Thoracic aorta (tissue), 2 donors: ENCODE data around the gene DNASE1. TPM values are rescaled to one million over a fixed set of nuclear protein-coding genes. Genes with fewer than 3 reads are reported as not detected.

Experiments
- ATAC-seq: fragments of 150-250 bp; one replicate; pipeline ENCODE4 v1.8.0; 2017; ENCODE audit warnings: low read depth; ENCODE audit not compliant: insufficient number of reproducible peaks, low FRiP score
- DNase-seq: peaks from one replicate; pipeline ENCODE4 v3.0.0-alpha.2; 2020; ENCODE audit warnings: low spot score
- H3K27ac ChIP-seq, 2 donors: fragments of 200-600 bp; sonication (generic); 1 replicate in 1 of 2; 2 replicates in 1 of 2; pipeline ENCODE4 v1.5.1; 2016; ENCODE audit warnings: mild to moderate bottlenecking in 2 of 2, moderate library complexity in 2 of 2
- H3K27me3 ChIP-seq: fragments of 200-600 bp; sonication (generic); replicated peaks from 2 replicates; pipeline ENCODE4 v1.6.0; 2016; ENCODE audit warnings: mild to moderate bottlenecking; ENCODE audit not compliant: insufficient read depth
- H3K36me3 ChIP-seq: fragments of 200-600 bp; sonication (generic); one replicate; pipeline ENCODE4 v1.5.1; 2016
- H3K4me1 ChIP-seq, 2 donors: fragments of 200-600 bp; sonication (generic); 1 replicate in 1 of 2; 2 replicates in 1 of 2; pipeline versions ENCODE4 v1.5.1 to v1.6.0; 2016; ENCODE audit warnings: low read depth in 2 of 2, mild to moderate bottlenecking in 1 of 2; ENCODE audit not compliant: control insufficient read depth in 1 of 2
- H3K4me3 ChIP-seq: fragments of 200-600 bp; sonication (generic); 2 replicates; pipeline ENCODE4 v1.5.1; 2016; ENCODE audit warnings: mild to moderate bottlenecking
- H3K9me3 ChIP-seq: fragments of 200-600 bp; sonication (generic); 2 replicates; pipeline ENCODE4 v1.5.1; 2016
- CTCF ChIP-seq: fragments of 200-600 bp; sonication (generic); IDR thresholded peaks from one replicate; pipeline ENCODE4 v1.5.1; 2019; ENCODE audit warnings: antibody characterized with exemption
- total RNA-seq, 2 donors: library from RNA; depleted of rRNA; stranded (reverse); fragments of >200 nt; gene quantifications; one replicate each; pipeline versions ENCODE4 v1.1.0 to v1.2.3, GENCODE V29; 2016

The DNASE1 gene
- total RNA-seq, 2 donors from 2014 or later = 17.4 to 22.9 TPM

- Histone ChIP-seq H3K4me1 (no peaks in the 10 kb centered on the region), H3K9me3 (no peaks in the 10 kb centered on the region), H3K4me3 (no peak overlapping the region), H3K27ac (no peak overlapping the region), H3K27me3 (no peaks in the 10 kb centered on the region), H3K36me3 (peaks cover 10% of the 10 kb centered on the region)
- no peak for DNase-seq
- TF ChIP-seq CTCF = no peak
- no peak for ATAC-seq
These were observed 11.9 kb upstream of the DNASE1 start for GRCh38 chr16:3642397-3643094.

- no peaks in the 10 kb centered on the region for H3K9me3 ChIP-seq
- ATAC-seq = no peak
- H3K4me1 ChIP-seq = no peaks in the 10 kb centered on the region
- no peaks in the 10 kb centered on the region for H3K27me3 ChIP-seq
- H3K27ac ChIP-seq = no peak overlapping the region
- H3K4me3 ChIP-seq = no peak overlapping the region
- H3K36me3 ChIP-seq = peaks cover 10% of the 10 kb centered on the region
- DNase-seq = no peak
- no peak for TF ChIP-seq CTCF
These were observed 11.3 kb upstream of the DNASE1 start for GRCh38 chr16:3643095-3643730.

GRCh38 chr16:3645108-3645503, 9.4 kb upstream of the DNASE1 start:
- Histone ChIP-seq H3K4me3 (no peak overlapping the region), H3K4me1 (no peaks in the 10 kb centered on the region), H3K9me3 (no peaks in the 10 kb centered on the region), H3K36me3 (peaks cover 10% of the 10 kb centered on the region), H3K27me3 (no peaks in the 10 kb centered on the region), H3K27ac (no peak overlapping the region)
- DNase-seq (no peak), ATAC-seq (no peak)
- TF ChIP-seq CTCF = no peak

GRCh38 chr16:3645504-3646347, 8.8 kb upstream of the DNASE1 start:
- H3K4me3 ChIP-seq = no peak overlapping the region
- TF ChIP-seq CTCF = no peak
- peaks cover 10% of the 10 kb centered on the region for H3K36me3 ChIP-seq
- H3K9me3 ChIP-seq = no peaks in the 10 kb centered on the region
- DNase-seq = no peak
- ATAC-seq = no peak
- H3K27ac ChIP-seq = no peak overlapping the region
- H3K4me1 ChIP-seq = no peaks in the 10 kb centered on the region
- H3K27me3 ChIP-seq = no peaks in the 10 kb centered on the region

GRCh38 chr16:3646348-3646920, 8.1 kb upstream of the DNASE1 start:
- no peak for TF ChIP-seq CTCF
- no peak overlapping the region for H3K4me3 ChIP-seq
- no peaks in the 10 kb centered on the region for H3K9me3 ChIP-seq
- H3K27ac ChIP-seq = no peak overlapping the region
- no peak for ATAC-seq
- H3K36me3 ChIP-seq = peaks cover 9% of the 10 kb centered on the region
- H3K27me3 ChIP-seq = no peaks in the 10 kb centered on the region
- DNase-seq = no peak
- H3K4me1 ChIP-seq = no peaks in the 10 kb centered on the region
